ENCODE data around the gene GPR141. TPM values are rescaled to one million over a fixed set of nuclear protein-coding genes. Genes with fewer than 3 reads are reported as not detected.

The GPR141 gene
- total RNA-seq, 1 experiment from 2014 or later, result not detected

DNA sequence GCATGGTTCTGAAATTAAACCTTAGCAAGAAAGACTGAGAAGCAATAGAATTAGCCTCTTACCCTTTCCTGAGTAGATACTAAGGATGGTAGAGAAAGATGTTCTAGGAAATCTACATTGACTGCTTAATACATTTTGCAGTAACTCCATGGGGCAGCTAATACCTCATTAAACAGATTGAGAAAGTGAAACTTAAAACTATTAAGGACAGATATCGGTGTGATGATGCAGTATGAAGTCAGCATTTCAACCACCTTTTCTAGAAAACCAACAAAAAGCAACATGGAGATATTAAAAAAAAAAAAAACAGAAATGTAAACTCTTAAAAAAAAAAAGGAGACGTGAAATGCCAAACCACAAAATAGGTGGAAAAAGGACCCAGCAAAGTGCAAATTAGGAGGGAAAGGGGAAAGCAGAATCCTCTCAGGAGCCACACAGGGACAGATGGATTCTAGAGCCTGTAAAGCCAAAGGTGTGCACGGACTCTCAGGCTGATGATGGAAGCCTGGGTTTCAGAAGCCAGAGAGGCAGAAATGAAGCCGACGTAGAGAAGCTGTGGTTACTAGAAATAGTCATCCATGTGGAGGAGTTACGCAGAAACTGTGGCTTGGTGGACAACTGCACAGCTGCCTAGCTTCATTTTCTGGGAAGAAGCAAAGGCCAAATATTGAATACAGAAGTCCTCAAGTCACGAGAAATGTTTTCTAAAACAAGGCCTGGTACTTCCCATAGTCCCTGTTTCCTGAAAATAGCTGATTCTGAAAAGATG is 38.1 kb upstream of the GPR141 start:
- H4K20me1 ChIP-seq (ENCODE audit: low read length), result no peaks in the 10 kb centered on the region
- CTCF ChIA-PET, result no interaction called here
- H3K4me3 ChIP-seq (ENCODE audit: low read length), result no peak overlapping the region
- TF ChIP-seq EZH2phosphoT487 (IDR thresholded peaks at IDR 0.05; ENCODE audit: borderline replicate concordance, low read length) (no peak), CTCF (conservative IDR thresholded peaks at IDR 0.05; ENCODE audit: low read depth, low read length) (no peak), EZH2 (IDR thresholded peaks at IDR 0.05; ENCODE audit: low read length, unreplicated experiment) (no peak)
- DNase-seq, result no peak
- POLR2A ChIA-PET (ENCODE audit: unreplicated experiment), result no interaction called here
- no peaks in the 10 kb centered on the region for H3K27me3 ChIP-seq (ENCODE audit: low read length)
- no peaks in the 10 kb centered on the region for H3F3A ChIP-seq (ENCODE audit: low read length, unreplicated experiment)
- H3K27ac ChIP-seq (ENCODE audit: low read length), result no peak overlapping the region
- no TSS peak for BruUV-seq (replicated peaks)
- intact Hi-C loops (cut with micrococcal nuclease), result no loop called here
- no peak overlapping the region for H2AFZ ChIP-seq (ENCODE audit: low read length)
- no peak for ATAC-seq
- H3K4me2 ChIP-seq (ENCODE audit: low read length), result no peak overlapping the region
- no peaks in the 10 kb centered on the region for H3K9me3 ChIP-seq (ENCODE audit: low read length)
- no peaks in the 10 kb centered on the region for H3K79me2 ChIP-seq (ENCODE audit: low read length)
- no peaks in the 10 kb centered on the region for H3K36me3 ChIP-seq (ENCODE audit: low read depth, low read length)
- H3K4me1 ChIP-seq (ENCODE audit: insufficient read depth, low read length), result no peaks in the 10 kb centered on the region
- no peak overlapping the region for H3K9ac ChIP-seq (ENCODE audit: low read length)
- no peaks in the 10 kb centered on the region for H3K9me2 ChIP-seq (replicated peaks; ENCODE audit: low read length)

- ATAC-seq (no peak), DNase-seq (no peak)
- TF ChIP-seq EZH2phosphoT487 (IDR thresholded peaks at IDR 0.05; ENCODE audit: borderline replicate concordance, low read length), result no peak
- TF ChIP-seq EZH2 (IDR thresholded peaks at IDR 0.05; ENCODE audit: low read length, unreplicated experiment), result no peak
- no peak for TF ChIP-seq CTCF (conservative IDR thresholded peaks at IDR 0.05; ENCODE audit: low read depth, low read length)
- no peaks in the 10 kb centered on the region for H3K36me3 ChIP-seq (ENCODE audit: low read depth, low read length)
- no peaks in the 10 kb centered on the region for H4K20me1 ChIP-seq (ENCODE audit: low read length)
- no peaks in the 10 kb centered on the region for H3K27me3 ChIP-seq (ENCODE audit: low read length)
- no TSS peak for BruUV-seq (replicated peaks)
- H3K27ac ChIP-seq (ENCODE audit: low read length), result no peak overlapping the region
- intact Hi-C loops (cut with micrococcal nuclease), result no loop called here
- no peaks in the 10 kb centered on the region for H3K9me2 ChIP-seq (replicated peaks; ENCODE audit: low read length)
- no peaks in the 10 kb centered on the region for H3K4me1 ChIP-seq (ENCODE audit: insufficient read depth, low read length)
- ChIA-PET CTCF (no interaction called here), POLR2A (ENCODE audit: unreplicated experiment) (no interaction called here)
- no peaks in the 10 kb centered on the region for H3K9me3 ChIP-seq (ENCODE audit: low read length)
- H3F3A ChIP-seq (ENCODE audit: low read length, unreplicated experiment), result no peaks in the 10 kb centered on the region
- H3K79me2 ChIP-seq (ENCODE audit: low read length), result no peaks in the 10 kb centered on the region
- no peak overlapping the region for H3K4me2 ChIP-seq (ENCODE audit: low read length)
- H2AFZ ChIP-seq (ENCODE audit: low read length), result no peak overlapping the region
- no peak overlapping the region for H3K4me3 ChIP-seq (ENCODE audit: low read length)
- H3K9ac ChIP-seq (ENCODE audit: low read length), result no peak overlapping the region
These were observed 26.5 kb upstream of the GPR141 start for GRCh38 chr7:37656913-37657530.

DNA sequence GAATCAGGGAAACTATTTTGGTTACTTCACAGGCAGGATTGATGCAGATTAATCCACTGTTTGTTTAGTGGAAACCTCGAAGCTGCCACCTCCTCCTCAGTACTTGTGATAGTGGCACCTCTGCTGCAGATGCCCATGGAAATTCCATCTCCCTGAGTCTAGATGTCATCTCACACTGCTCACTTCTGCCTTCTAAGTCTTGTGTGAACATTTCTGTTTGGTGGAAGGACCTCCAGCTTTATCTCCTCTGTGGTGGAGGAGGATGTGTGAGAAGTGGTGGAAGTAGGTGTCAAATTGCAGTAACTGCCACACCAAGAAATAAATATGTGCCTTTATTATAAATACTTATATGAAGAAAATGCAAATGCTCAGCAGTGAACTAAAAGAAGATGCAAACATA is 25.8 kb upstream of the GPR141 start:
- no peaks in the 10 kb centered on the region for H3K9me3 ChIP-seq (ENCODE audit: low read length)
- no peak overlapping the region for H2AFZ ChIP-seq (ENCODE audit: low read length)
- CTCF ChIA-PET, result no interaction called here
- H3K4me2 ChIP-seq (ENCODE audit: low read length), result no peak overlapping the region
- no peaks in the 10 kb centered on the region for H3K27me3 ChIP-seq (ENCODE audit: low read length)
- intact Hi-C loops (cut with micrococcal nuclease), result no loop called here
- H3K9ac ChIP-seq (ENCODE audit: low read length), result no peak overlapping the region
- no peaks in the 10 kb centered on the region for H3K9me2 ChIP-seq (replicated peaks; ENCODE audit: low read length)
- H3K36me3 ChIP-seq (ENCODE audit: low read depth, low read length), result no peaks in the 10 kb centered on the region
- POLR2A ChIA-PET (ENCODE audit: unreplicated experiment), result no interaction called here
- no peaks in the 10 kb centered on the region for H3K4me1 ChIP-seq (ENCODE audit: insufficient read depth, low read length)
- no peak for TF ChIP-seq CTCF (conservative IDR thresholded peaks at IDR 0.05; ENCODE audit: low read depth, low read length)
- no peak for TF ChIP-seq EZH2phosphoT487 (IDR thresholded peaks at IDR 0.05; ENCODE audit: borderline replicate concordance, low read length)
- TF ChIP-seq EZH2 (IDR thresholded peaks at IDR 0.05; ENCODE audit: low read length, unreplicated experiment), result no peak
- no peak overlapping the region for H3K4me3 ChIP-seq (ENCODE audit: low read length)
- DNase-seq (no peak), ATAC-seq (no peak)
- no peak overlapping the region for H3K27ac ChIP-seq (ENCODE audit: low read length)
- BruUV-seq (replicated peaks), result no TSS peak
- no peaks in the 10 kb centered on the region for H3F3A ChIP-seq (ENCODE audit: low read length, unreplicated experiment)
- no peaks in the 10 kb centered on the region for H4K20me1 ChIP-seq (ENCODE audit: low read length)
- no peaks in the 10 kb centered on the region for H3K79me2 ChIP-seq (ENCODE audit: low read length)
